Fibroblast of lung (primary cell): ENCODE results near the gene STK16. TPM values are rescaled to one million over a fixed set of nuclear protein-coding genes. Genes with fewer than 3 reads are reported as not detected.

Experiments used
- DNase-seq, 2 donors: peaks; one replicate each; pipeline versions ENCODE4 v3.0.0 to v3.0.0-alpha.2; 2010; ENCODE audit warnings: low read depth in 2 of 2
- H2AFZ ChIP-seq: 2 replicates; pipeline ENCODE4 v1.5.1; 2012; ENCODE audit warnings: low read length, control low read depth, inconsistent platforms
- H3K27ac ChIP-seq: 2 replicates; pipeline ENCODE4 v1.5.1; 2011; ENCODE audit warnings: low read length, control low read depth; ENCODE audit not compliant: insufficient read depth
- H3K27me3 ChIP-seq: 2 replicates; pipeline ENCODE4 v1.5.1; 2011; ENCODE audit warnings: mild to moderate bottlenecking, low read length; ENCODE audit not compliant: control insufficient read depth, insufficient read depth
- H3K36me3 ChIP-seq: 2 replicates; pipeline ENCODE4 v1.5.1; 2011; ENCODE audit warnings: low read length; ENCODE audit not compliant: control insufficient read depth, insufficient read depth
- H3K4me1 ChIP-seq: 2 replicates; pipeline ENCODE4 v1.5.1; 2011; ENCODE audit warnings: low read length; ENCODE audit not compliant: control insufficient read depth, insufficient read depth; ENCODE audit errors: extremely low read depth
- H3K4me2 ChIP-seq: 2 replicates; pipeline ENCODE4 v1.5.1; 2011; ENCODE audit warnings: low read length, control low read depth; ENCODE audit not compliant: insufficient read depth; ENCODE audit errors: extremely low read depth
- H3K4me3 ChIP-seq, 4 experiments: fragments of 200-600 bp in 1 of 4; sonication (generic) in 1 of 4; replicated peaks in 1 of 4; 2 replicates each; pipeline ENCODE4 v1.5.1; 2011 to 2016; ENCODE audit warnings: low read length in 4 of 4, low read depth in 3 of 4, mild to moderate bottlenecking in 3 of 4, control low read depth in 2 of 4, inconsistent platforms in 1 of 4, mixed read lengths in 1 of 4; ENCODE audit not compliant: insufficient read depth in 1 of 4; ENCODE audit errors: control extremely low read depth in 1 of 4
- H3K79me2 ChIP-seq: 2 replicates; pipeline ENCODE4 v1.5.1; 2012; ENCODE audit warnings: mild to moderate bottlenecking, low read length, inconsistent platforms; ENCODE audit not compliant: control insufficient read depth, insufficient read depth
- H3K9ac ChIP-seq: 2 replicates; pipeline ENCODE4 v1.5.1; 2011; ENCODE audit warnings: mild to moderate bottlenecking, low read length, control low read depth; ENCODE audit not compliant: insufficient read depth
- H3K9me3 ChIP-seq: 2 replicates; pipeline ENCODE4 v1.5.1; 2012; ENCODE audit warnings: low read depth, low read length; ENCODE audit not compliant: control insufficient read depth, insufficient read depth
- H4K20me1 ChIP-seq: 2 replicates; pipeline ENCODE4 v1.5.1; 2011; ENCODE audit warnings: low read length; ENCODE audit not compliant: control insufficient read depth, insufficient read depth; ENCODE audit errors: extremely low read depth
- EZH2 ChIP-seq: IDR thresholded peaks from 2 replicates; pipeline ENCODE4 v1.5.1; 2012; ENCODE audit warnings: low read length, control low read depth, mild to moderate bottlenecking; ENCODE audit errors: missing control alignments
- polyA plus RNA-seq, 2 donors: library from polyadenylated mRNA; depleted of rRNA in 1 of 2; stranded (reverse) in 1 of 2; unstranded in 1 of 2; fragments of >200 nt; gene quantifications; 2 replicates each; pipeline ENCODE4 v1.2.1, GENCODE V29; 2011 to 2012; ENCODE audit warnings: missing spikeins in 1 of 2
- total RNA-seq: library from RNA; depleted of rRNA; stranded (reverse); fragments of >200 nt; gene quantifications from 2 replicates; pipeline ENCODE4 v1.2.1, GENCODE V29; 2014
- TF ChIP-seq, protein P1 (sequence below), 2 donors: IDR thresholded peaks in 1 of 2; conservative IDR thresholded peaks in 1 of 2; 1 replicate in 1 of 2; 2 replicates in 1 of 2; pipeline ENCODE4 v1.5.1; 2011 to 2012; ENCODE audit warnings: low read length in 2 of 2, control low read depth in 1 of 2, inconsistent platforms in 1 of 2, low read depth in 1 of 2, mild to moderate bottlenecking in 1 of 2

STK16 gene
- total and polyA plus RNA-seq, 2 donors (not counting 1 experiment from before 2014, with no cell fraction given): 30.7 to 35.7 TPM

DNA sequence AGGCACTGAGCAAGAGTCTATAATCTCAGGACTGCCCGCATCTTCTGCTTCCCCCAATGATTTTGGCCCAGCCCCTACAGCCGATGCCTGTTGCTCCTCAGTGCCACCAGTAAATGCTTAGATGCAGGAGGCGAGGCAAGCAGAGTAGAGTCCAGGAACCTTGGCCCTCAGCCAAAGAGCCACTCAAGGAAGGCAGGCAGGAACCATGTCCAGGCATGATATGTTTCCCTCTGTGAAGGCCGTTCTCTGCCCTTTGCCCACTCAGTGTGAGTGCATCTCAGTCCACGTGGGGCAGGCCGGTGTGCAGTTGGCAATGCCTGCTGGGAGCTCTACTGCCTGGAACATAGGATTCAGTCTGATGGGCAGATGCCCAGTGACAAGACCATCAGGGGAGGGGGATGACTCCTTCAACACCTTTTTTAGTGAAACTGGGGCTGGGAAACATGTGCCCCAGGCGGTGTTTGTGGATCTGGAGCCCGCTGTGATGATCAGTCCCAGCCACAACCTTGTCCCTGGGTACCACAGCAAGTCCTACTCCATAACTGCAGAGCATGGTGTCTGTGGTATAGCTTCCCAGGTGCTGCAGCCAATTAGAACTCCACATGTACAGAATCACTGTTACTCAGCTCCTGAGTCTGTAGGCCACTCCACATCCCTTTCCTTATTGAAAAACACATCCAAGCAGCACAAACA is 24.2 kb downstream of the STK16 start:
- Histone ChIP-seq H3K27me3 (peaks cover 18% of the 10 kb centered on the region), H3K79me2 (no peaks in the 10 kb centered on the region), H2AFZ (no peak overlapping the region), H3K36me3 (no peaks in the 10 kb centered on the region), H3K4me2 (no peak overlapping the region), H4K20me1 (no peaks in the 10 kb centered on the region), H3K9me3 (no peaks in the 10 kb centered on the region), H3K4me3 (no peak overlapping the region), H3K27ac (no peak overlapping the region), H3K4me1 (peaks cover 8% of the 10 kb centered on the region), H3K9ac (no peak overlapping the region)
- DNase-seq: no peak
- TF ChIP-seq EZH2: no peak
- TF ChIP-seq, protein P1, sequence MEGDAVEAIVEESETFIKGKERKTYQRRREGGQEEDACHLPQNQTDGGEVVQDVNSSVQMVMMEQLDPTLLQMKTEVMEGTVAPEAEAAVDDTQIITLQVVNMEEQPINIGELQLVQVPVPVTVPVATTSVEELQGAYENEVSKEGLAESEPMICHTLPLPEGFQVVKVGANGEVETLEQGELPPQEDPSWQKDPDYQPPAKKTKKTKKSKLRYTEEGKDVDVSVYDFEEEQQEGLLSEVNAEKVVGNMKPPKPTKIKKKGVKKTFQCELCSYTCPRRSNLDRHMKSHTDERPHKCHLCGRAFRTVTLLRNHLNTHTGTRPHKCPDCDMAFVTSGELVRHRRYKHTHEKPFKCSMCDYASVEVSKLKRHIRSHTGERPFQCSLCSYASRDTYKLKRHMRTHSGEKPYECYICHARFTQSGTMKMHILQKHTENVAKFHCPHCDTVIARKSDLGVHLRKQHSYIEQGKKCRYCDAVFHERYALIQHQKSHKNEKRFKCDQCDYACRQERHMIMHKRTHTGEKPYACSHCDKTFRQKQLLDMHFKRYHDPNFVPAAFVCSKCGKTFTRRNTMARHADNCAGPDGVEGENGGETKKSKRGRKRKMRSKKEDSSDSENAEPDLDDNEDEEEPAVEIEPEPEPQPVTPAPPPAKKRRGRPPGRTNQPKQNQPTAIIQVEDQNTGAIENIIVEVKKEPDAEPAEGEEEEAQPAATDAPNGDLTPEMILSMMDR (conservative IDR thresholded peaks at IDR 0.05 in 1 of 2, IDR thresholded peaks at IDR 0.05 in 1 of 2; ENCODE audit: low read depth in 1 of 2, low read length in 2 of 2): no peak

DNA sequence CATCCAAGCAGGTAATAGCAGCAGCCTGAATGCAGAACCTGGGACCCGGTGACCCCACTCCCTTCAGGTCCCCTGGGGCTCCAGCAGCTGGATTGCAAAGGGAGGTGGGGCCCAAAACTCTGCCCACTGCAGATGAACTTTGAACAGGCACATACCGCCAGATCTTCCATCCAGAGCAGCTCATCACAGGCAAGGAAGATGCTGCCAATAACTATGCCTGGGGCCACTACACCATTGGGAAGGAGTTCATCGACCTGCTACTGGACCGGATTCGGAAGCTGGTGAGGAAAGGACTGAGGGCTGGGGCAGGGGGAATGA is 24.7 kb downstream of the STK16 start:
- no peak overlapping the region for H3K9ac ChIP-seq
- peaks cover 12% of the 10 kb centered on the region for H3K4me1 ChIP-seq
- DNase-seq: no peak
- H3K9me3 ChIP-seq: no peaks in the 10 kb centered on the region
- TF ChIP-seq, protein P1 (conservative IDR thresholded peaks at IDR 0.05 in 1 of 2, IDR thresholded peaks at IDR 0.05 in 1 of 2; ENCODE audit: low read depth in 1 of 2, low read length in 2 of 2): no peak
- no peak for TF ChIP-seq EZH2
- H3K4me3 ChIP-seq: no peak overlapping the region
- peaks cover 18% of the 10 kb centered on the region for H3K27me3 ChIP-seq
- H3K79me2 ChIP-seq: no peaks in the 10 kb centered on the region
- no peak overlapping the region for H2AFZ ChIP-seq
- H3K27ac ChIP-seq: no peak overlapping the region
- H3K36me3 ChIP-seq: no peaks in the 10 kb centered on the region
- no peak overlapping the region for H3K4me2 ChIP-seq
- no peaks in the 10 kb centered on the region for H4K20me1 ChIP-seq

DNA sequence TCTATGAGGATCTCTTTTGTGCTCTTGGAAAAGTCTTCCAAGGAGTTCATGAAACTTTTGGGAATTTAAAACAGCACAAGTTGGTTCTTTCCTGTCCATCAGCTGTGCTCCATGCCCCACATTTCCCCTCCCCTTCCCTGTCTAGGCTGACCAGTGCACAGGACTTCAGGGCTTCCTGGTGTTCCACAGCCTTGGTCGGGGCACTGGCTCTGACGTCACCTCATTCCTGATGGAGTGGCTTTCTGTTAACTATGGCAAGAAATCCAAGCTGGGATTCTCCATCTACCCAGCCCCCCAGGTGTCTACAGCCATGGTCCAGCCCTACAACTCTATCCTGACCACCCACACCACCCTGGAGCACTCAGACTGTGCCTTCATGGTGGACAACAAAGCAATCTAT is 25.7 kb downstream of the STK16 start:
- Histone ChIP-seq H3K27me3 (peaks cover 18% of the 10 kb centered on the region), H3K4me1 (peaks cover 12% of the 10 kb centered on the region), H3K9ac (no peak overlapping the region), H3K9me3 (no peaks in the 10 kb centered on the region), H3K79me2 (no peaks in the 10 kb centered on the region), H3K4me2 (no peak overlapping the region), H3K4me3 (no peak overlapping the region), H3K27ac (no peak overlapping the region), H4K20me1 (no peaks in the 10 kb centered on the region), H2AFZ (no peak overlapping the region), H3K36me3 (no peaks in the 10 kb centered on the region)
- no peak for DNase-seq
- no peak for TF ChIP-seq EZH2
